ENCODE measurements around the gene RASAL1.
A peak's percentile ranks its signal among the peaks of the same experiment; 100 is the strongest.

RASAL1 gene

DNA sequence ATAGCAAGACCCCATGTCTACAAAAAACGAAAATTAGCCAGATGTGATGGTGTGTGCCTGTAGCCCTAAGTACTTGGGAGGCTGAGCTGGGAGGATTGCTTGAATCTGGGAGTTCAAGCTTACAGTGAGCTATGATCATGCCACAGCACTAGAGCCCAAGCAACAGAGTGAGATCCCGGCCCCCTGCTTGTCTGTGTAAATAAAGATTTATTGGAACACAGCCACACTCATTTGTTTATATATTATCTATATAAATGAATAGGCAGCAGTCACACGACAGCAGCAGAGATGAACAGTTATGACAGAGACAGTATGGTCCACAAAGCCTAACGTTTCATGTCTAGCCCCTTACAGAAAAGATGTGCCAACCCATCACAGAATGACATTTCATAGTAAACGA is 34.9 kb upstream of the RASAL1 start:
- H3K36me3 ChIP-seq (ENCODE audit: control insufficient read depth in 2 of 2, insufficient read depth in 1 of 2, low read length in 2 of 2), result peaks cover 54 to 93% of the 10 kb centered on the region in 2 experiments; a peak in 2 of 3 replicates
- H3K27ac ChIP-seq (ENCODE audit: extremely low read depth, low read depth, low read length), result no peak overlapping the region
- H3K4me3 ChIP-seq (ENCODE audit: low read depth, low read length), result no peak overlapping the region
- TF ChIP-seq ZNF501 (tag by site-specific recombination; IDR thresholded peaks at IDR 0.05), result no peak
- TF ChIP-seq ZNF792 (tag by site-specific recombination; IDR thresholded peaks at IDR 0.05), result no peak
- TF ChIP-seq, protein P1, sequence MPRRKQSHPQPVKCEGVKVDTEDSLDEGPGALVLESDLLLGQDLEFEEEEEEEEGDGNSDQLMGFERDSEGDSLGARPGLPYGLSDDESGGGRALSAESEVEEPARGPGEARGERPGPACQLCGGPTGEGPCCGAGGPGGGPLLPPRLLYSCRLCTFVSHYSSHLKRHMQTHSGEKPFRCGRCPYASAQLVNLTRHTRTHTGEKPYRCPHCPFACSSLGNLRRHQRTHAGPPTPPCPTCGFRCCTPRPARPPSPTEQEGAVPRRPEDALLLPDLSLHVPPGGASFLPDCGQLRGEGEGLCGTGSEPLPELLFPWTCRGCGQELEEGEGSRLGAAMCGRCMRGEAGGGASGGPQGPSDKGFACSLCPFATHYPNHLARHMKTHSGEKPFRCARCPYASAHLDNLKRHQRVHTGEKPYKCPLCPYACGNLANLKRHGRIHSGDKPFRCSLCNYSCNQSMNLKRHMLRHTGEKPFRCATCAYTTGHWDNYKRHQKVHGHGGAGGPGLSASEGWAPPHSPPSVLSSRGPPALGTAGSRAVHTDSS (tag by site-specific recombination; IDR thresholded peaks at IDR 0.05), result no peak
- TF ChIP-seq ZNF558 (tag by site-specific recombination; IDR thresholded peaks at IDR 0.05), result no peak
- TF ChIP-seq ZNF175 (tag by site-specific recombination; IDR thresholded peaks at IDR 0.05), result no peak
- TF ChIP-seq, protein P2, sequence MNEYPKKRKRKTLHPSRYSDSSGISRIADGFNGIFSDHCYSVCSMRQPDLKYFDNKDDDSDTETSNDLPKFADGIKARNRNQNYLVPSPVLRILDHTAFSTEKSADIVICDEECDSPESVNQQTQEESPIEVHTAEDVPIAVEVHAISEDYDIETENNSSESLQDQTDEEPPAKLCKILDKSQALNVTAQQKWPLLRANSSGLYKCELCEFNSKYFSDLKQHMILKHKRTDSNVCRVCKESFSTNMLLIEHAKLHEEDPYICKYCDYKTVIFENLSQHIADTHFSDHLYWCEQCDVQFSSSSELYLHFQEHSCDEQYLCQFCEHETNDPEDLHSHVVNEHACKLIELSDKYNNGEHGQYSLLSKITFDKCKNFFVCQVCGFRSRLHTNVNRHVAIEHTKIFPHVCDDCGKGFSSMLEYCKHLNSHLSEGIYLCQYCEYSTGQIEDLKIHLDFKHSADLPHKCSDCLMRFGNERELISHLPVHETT (tag by site-specific recombination; IDR thresholded peaks at IDR 0.05), result no peak
- TF ChIP-seq ZNF521 (tag by site-specific recombination; IDR thresholded peaks at IDR 0.05), result no peak
- no peaks in the 10 kb centered on the region for H3K4me1 ChIP-seq (ENCODE audit: control insufficient read depth, insufficient read depth, low read length)
- ChIA-PET CTCF (interaction anchor here (0.7 to 1.9 kb wide), 2 partner anchors 35 to 64 kb away, joined by 3 to 4 read pairs; partner anchors contain the start of gene RASAL1), POLR2A (no interaction called here)
- H3K9me3 ChIP-seq (ENCODE audit: control insufficient read depth, insufficient read depth, low read depth, low read length), result no peaks in the 10 kb centered on the region

DNA sequence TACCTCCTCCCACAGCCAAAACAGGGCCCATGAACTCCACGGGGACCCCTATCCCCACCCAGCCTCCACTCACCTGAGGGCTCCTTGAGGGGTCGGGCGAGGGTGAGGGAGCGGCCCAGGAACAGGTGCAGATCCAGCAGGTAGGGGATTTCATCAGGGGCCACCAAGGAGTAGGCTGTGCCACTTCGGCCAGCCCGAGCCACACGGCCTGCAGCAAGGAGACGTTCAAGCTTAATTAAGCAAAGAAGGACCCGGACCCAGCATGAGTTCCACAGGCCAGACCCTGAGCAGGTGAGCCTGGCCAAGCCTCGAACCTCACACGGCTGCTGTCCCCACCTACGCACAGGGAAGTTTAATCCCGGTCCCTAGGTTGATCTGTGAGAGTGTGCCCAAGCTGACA is 34.1 kb upstream of the RASAL1 start:
- no peak overlapping the region for H3K27ac ChIP-seq (ENCODE audit: extremely low read depth, low read depth, low read length)
- no peak overlapping the region for H3K4me3 ChIP-seq (ENCODE audit: low read depth, low read length)
- H3K4me1 ChIP-seq (ENCODE audit: control insufficient read depth, insufficient read depth, low read length), result no peaks in the 10 kb centered on the region
- CTCF ChIA-PET, result interaction anchor here (1.9 kb wide), 1 partner anchor 35 kb away, joined by 4 read pairs; the partner anchor contains the start of gene RASAL1
- TF ChIP-seq ZNF146 (tag by site-specific recombination; IDR thresholded peaks at IDR 0.05), result no peak
- TF ChIP-seq SP7 (tag by site-specific recombination; IDR thresholded peaks at IDR 0.05), result no peak
- no peak for TF ChIP-seq HOXC10 (CRISPR knock-in tag; IDR thresholded peaks at IDR 0.05)
- no peak for TF ChIP-seq ZBTB7A (tag by site-specific recombination; IDR thresholded peaks at IDR 0.05; ENCODE audit: low read depth)
- no peak for TF ChIP-seq ZNF10 (tag by site-specific recombination; IDR thresholded peaks at IDR 0.05)
- TF ChIP-seq REPIN1 (tag by site-specific recombination; IDR thresholded peaks at IDR 0.05; ENCODE audit: low read depth), result no peak
- no peak for TF ChIP-seq ZBTB20 (tag by site-specific recombination; IDR thresholded peaks at IDR 0.05)
- no peak for TF ChIP-seq ZNF214 (tag by site-specific recombination; IDR thresholded peaks at IDR 0.05; ENCODE audit: borderline replicate concordance)
- no peak for TF ChIP-seq BCL11A (tag by site-specific recombination; IDR thresholded peaks at IDR 0.05; ENCODE audit: low read depth)
- peaks cover 54 to 96% of the 10 kb centered on the region in 2 experiments; a peak in 2 of 3 replicates for H3K36me3 ChIP-seq (ENCODE audit: control insufficient read depth in 2 of 2, insufficient read depth in 1 of 2, low read length in 2 of 2)
- H3K9me3 ChIP-seq (ENCODE audit: control insufficient read depth, insufficient read depth, low read depth, low read length), result no peaks in the 10 kb centered on the region
- POLR2A ChIA-PET, result no interaction called here

DNA sequence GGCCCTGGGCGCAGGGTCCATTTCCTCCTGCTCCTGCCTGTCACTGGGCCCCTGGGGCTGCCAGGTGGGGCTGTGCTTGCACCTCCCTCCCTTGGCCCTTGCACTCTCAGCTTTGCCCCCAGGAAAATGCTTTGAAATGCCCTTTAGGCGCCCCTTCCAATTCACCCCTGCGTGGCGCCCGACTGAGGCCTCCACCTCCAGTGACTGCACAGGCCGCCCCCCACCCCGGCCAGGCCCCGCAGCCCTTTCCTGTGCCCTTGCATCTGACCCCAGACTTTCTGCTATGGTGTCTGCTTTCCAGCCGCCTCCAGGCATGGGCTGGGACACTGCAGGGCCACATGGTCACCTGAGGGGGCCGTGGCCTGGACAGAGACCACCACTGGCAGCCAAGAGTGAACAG is 32.3 kb upstream of the RASAL1 start:
- peaks cover 41 to 92% of the 10 kb centered on the region in 2 experiments; a peak in 2 of 3 replicates for H3K36me3 ChIP-seq (ENCODE audit: control insufficient read depth in 2 of 2, insufficient read depth in 1 of 2, low read length in 2 of 2)

More for the DNA sequence above, 32.3 kb upstream of the RASAL1 start:
- Histone ChIP-seq H3K27ac (ENCODE audit: extremely low read depth, low read depth, low read length) (no peak overlapping the region), H3K4me3 (ENCODE audit: low read depth, low read length) (no peak overlapping the region), H3K9me3 (ENCODE audit: control insufficient read depth, insufficient read depth, low read depth, low read length) (no peaks in the 10 kb centered on the region), H3K4me1 (ENCODE audit: control insufficient read depth, insufficient read depth, low read length) (no peaks in the 10 kb centered on the region)
- ChIA-PET CTCF (interaction anchor here (0.6 kb wide), 1 partner anchor 119 kb away, joined by 3 read pairs; no protein-coding TSS in a partner anchor), POLR2A (no interaction called here)
- TF ChIP-seq ZNF341 (tag by site-specific recombination; IDR thresholded peaks at IDR 0.05; ENCODE audit: low read depth) (0 out of 2 replicates have a peak, but pooled peaks have one; percentile 19), EGR2 (tag by site-specific recombination; IDR thresholded peaks at IDR 0.05; ENCODE audit: low read depth) (no peak)
